ENCODE data around the gene BCR. TPM values are rescaled to one million over a fixed set of nuclear protein-coding genes. Genes with fewer than 3 reads are reported as not detected.

Gene BCR
- total RNA-seq, 1 experiment from 2014 or later = 129 TPM

DNA sequence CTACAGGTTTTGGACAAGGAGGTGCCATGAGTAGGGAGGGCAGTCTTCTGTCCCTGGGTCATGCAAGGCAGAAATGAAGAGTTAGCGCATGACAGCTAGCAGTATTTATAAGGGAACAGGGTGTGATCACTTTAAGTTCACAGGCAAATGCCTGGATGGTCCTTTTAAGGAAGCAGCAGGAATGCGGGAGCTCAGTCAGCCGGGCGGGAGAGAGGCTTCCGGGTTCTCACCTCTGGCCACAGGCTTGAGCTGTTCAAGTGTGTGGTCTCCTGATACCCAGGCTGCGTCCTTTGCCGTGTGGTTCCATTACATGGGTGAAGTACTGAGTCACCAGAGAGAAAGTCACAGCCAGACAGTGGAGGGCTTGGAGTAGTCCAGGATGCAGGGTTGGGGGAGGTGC, 105.4 kb downstream of the BCR start:
- H3K4me1 Mint-ChIP-seq = no peaks in the 10 kb centered on the region; the same call in 1 of the 2 replicates

More for the DNA sequence above, 105.4 kb downstream of the BCR start:
- Mint-ChIP-seq H3K4me3 (no peak overlapping the region), H3K36me3 (peaks cover 43% of the 10 kb centered on the region), H3K27me3 (ENCODE audit: low read depth) (no peaks in the 10 kb centered on the region), H3K27ac (no peak overlapping the region), H3K9me3 (no peaks in the 10 kb centered on the region)
- TF ChIP-seq, protein P1, sequence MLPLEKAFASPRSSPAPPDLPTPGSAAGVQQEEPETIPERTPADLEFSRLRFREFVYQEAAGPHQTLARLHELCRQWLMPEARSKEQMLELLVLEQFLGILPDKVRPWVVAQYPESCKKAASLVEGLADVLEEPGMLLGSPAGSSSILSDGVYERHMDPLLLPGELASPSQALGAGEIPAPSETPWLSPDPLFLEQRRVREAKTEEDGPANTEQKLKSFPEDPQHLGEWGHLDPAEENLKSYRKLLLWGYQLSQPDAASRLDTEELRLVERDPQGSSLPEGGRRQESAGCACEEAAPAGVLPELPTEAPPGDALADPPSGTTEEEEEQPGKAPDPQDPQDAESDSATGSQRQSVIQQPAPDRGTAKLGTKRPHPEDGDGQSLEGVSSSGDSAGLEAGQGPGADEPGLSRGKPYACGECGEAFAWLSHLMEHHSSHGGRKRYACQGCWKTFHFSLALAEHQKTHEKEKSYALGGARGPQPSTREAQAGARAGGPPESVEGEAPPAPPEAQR (CRISPR knock-in tag; IDR thresholded peaks at IDR 0.05) = no peak
- TF ChIP-seq, protein P2, sequence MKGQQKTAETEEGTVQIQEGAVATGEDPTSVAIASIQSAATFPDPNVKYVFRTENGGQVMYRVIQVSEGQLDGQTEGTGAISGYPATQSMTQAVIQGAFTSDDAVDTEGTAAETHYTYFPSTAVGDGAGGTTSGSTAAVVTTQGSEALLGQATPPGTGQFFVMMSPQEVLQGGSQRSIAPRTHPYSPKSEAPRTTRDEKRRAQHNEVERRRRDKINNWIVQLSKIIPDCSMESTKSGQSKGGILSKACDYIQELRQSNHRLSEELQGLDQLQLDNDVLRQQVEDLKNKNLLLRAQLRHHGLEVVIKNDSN (CRISPR knock-in tag; IDR thresholded peaks at IDR 0.05) = no peak
- TF ChIP-seq ZNF512 (CRISPR knock-in tag; IDR thresholded peaks at IDR 0.05; ENCODE audit: borderline replicate concordance) = no peak
- TF ChIP-seq, protein P3, sequence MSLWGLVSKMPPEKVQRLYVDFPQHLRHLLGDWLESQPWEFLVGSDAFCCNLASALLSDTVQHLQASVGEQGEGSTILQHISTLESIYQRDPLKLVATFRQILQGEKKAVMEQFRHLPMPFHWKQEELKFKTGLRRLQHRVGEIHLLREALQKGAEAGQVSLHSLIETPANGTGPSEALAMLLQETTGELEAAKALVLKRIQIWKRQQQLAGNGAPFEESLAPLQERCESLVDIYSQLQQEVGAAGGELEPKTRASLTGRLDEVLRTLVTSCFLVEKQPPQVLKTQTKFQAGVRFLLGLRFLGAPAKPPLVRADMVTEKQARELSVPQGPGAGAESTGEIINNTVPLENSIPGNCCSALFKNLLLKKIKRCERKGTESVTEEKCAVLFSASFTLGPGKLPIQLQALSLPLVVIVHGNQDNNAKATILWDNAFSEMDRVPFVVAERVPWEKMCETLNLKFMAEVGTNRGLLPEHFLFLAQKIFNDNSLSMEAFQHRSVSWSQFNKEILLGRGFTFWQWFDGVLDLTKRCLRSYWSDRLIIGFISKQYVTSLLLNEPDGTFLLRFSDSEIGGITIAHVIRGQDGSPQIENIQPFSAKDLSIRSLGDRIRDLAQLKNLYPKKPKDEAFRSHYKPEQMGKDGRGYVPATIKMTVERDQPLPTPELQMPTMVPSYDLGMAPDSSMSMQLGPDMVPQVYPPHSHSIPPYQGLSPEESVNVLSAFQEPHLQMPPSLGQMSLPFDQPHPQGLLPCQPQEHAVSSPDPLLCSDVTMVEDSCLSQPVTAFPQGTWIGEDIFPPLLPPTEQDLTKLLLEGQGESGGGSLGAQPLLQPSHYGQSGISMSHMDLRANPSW (CRISPR knock-in tag; conservative IDR thresholded peaks at IDR 0.05; ENCODE audit: low read depth) = no peak
- no peak for TF ChIP-seq ATF6 (CRISPR knock-in tag; IDR thresholded peaks at IDR 0.05)
- no peak for TF ChIP-seq OVOL2 (CRISPR knock-in tag; IDR thresholded peaks at IDR 0.05; ENCODE audit: borderline replicate concordance)
- TF ChIP-seq RELA (CRISPR knock-in tag; IDR thresholded peaks at IDR 0.05; ENCODE audit: borderline replicate concordance) = no peak
- TF ChIP-seq ESRRA (CRISPR knock-in tag; IDR thresholded peaks at IDR 0.05; ENCODE audit: borderline replicate concordance) = no peak
- TF ChIP-seq ZNF416 (CRISPR knock-in tag; IDR thresholded peaks at IDR 0.05) = no peak
- TF ChIP-seq RORB (CRISPR knock-in tag; IDR thresholded peaks at IDR 0.05) = no peak
- TF ChIP-seq, protein P4, sequence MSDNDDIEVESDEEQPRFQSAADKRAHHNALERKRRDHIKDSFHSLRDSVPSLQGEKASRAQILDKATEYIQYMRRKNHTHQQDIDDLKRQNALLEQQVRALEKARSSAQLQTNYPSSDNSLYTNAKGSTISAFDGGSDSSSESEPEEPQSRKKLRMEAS (CRISPR knock-in tag; IDR thresholded peaks at IDR 0.05) = no peak
- TF ChIP-seq FOXP1 (CRISPR knock-in tag; IDR thresholded peaks at IDR 0.05; ENCODE audit: borderline replicate concordance) = no peak
- no peak for TF ChIP-seq TCF7 (CRISPR knock-in tag; IDR thresholded peaks at IDR 0.05; ENCODE audit: low read depth)
- TF ChIP-seq CBFB (CRISPR knock-in tag; IDR thresholded peaks at IDR 0.05; ENCODE audit: low read depth) = no peak
- TF ChIP-seq ETV6 (CRISPR knock-in tag; IDR thresholded peaks at IDR 0.05) = no peak
- no peak for TF ChIP-seq ZNF423 (CRISPR knock-in tag; IDR thresholded peaks at IDR 0.05)
- TF ChIP-seq, protein P5, sequence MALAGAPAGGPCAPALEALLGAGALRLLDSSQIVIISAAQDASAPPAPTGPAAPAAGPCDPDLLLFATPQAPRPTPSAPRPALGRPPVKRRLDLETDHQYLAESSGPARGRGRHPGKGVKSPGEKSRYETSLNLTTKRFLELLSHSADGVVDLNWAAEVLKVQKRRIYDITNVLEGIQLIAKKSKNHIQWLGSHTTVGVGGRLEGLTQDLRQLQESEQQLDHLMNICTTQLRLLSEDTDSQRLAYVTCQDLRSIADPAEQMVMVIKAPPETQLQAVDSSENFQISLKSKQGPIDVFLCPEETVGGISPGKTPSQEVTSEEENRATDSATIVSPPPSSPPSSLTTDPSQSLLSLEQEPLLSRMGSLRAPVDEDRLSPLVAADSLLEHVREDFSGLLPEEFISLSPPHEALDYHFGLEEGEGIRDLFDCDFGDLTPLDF (CRISPR knock-in tag; IDR thresholded peaks at IDR 0.05) = no peak
- no peak for TF ChIP-seq HMGA2 (CRISPR knock-in tag; IDR thresholded peaks at IDR 0.05)
- no peak for TF ChIP-seq JUN (CRISPR knock-in tag; IDR thresholded peaks at IDR 0.05)
- TF ChIP-seq ZMAT4 (CRISPR knock-in tag; IDR thresholded peaks at IDR 0.05) = no peak
- CTCF ChIA-PET = interaction anchor here (1.5 kb wide), 1 partner anchor 326 kb away, joined by 3 read pairs; no protein-coding TSS in a partner anchor
- no peak for ATAC-seq
- POLR2A ChIA-PET = no interaction called here
- DNase-seq (ENCODE audit: low spot score) = no peak

Measured in WTC11 (cell line).